KMS-11 (cell line): ENCODE data around the gene CRYAB.

Source experiments
- H2AFZ ChIP-seq: fragments of 200-600 bp; sonication (generic); 2 replicates; pipeline ENCODE4 v1.6.1; 2016; ENCODE audit warnings: antibody characterized with exemption, mixed run types, low read depth
- H3K27ac ChIP-seq: fragments of 200-600 bp; sonication (generic); 2 replicates; pipeline ENCODE4 v1.6.1; 2016; ENCODE audit warnings: mild to moderate bottlenecking, mixed run types
- H3K27me3 ChIP-seq: fragments of 200-600 bp; sonication (generic); 2 replicates; pipeline ENCODE4 v1.6.1; 2017; ENCODE audit warnings: mild to moderate bottlenecking, low read depth, mixed run types, moderate library complexity; ENCODE audit not compliant: insufficient read depth
- H3K36me3 ChIP-seq: fragments of 200-600 bp; sonication (generic); 2 replicates; pipeline ENCODE4 v1.6.1; 2017; ENCODE audit warnings: mild to moderate bottlenecking, mixed run types; ENCODE audit not compliant: insufficient read depth
- H3K4me1 ChIP-seq: fragments of 200-600 bp; sonication (generic); 2 replicates; pipeline ENCODE4 v1.6.1; 2016; ENCODE audit warnings: mild to moderate bottlenecking, low read depth, mixed run types; ENCODE audit not compliant: poor library complexity, severe bottlenecking
- H3K4me2 ChIP-seq: fragments of 200-600 bp; sonication (generic); 2 replicates; pipeline ENCODE4 v1.7.0; 2016; ENCODE audit warnings: mild to moderate bottlenecking, mixed run types
- H3K4me3 ChIP-seq: fragments of 200-600 bp; sonication (generic); IDR thresholded peaks from 2 replicates; pipeline ENCODE4 v1.6.1; 2017; ENCODE audit warnings: low read depth, low read length, mixed read lengths; ENCODE audit not compliant: insufficient read depth
- H3K79me2 ChIP-seq: fragments of 200-600 bp; sonication (generic); 2 replicates; pipeline ENCODE4 v1.6.1; 2016; ENCODE audit warnings: low read depth, mixed run types; ENCODE audit not compliant: insufficient read depth
- H3K9ac ChIP-seq: fragments of 200-600 bp; sonication (generic); 2 replicates; pipeline ENCODE4 v1.6.1; 2016; ENCODE audit warnings: mild to moderate bottlenecking, mixed run types
- H4K20me1 ChIP-seq: fragments of 200-600 bp; sonication (generic); 2 replicates; pipeline ENCODE4 v1.6.1; 2016; ENCODE audit warnings: mild to moderate bottlenecking, mixed run types; ENCODE audit not compliant: insufficient read depth
- TF ChIP-seq, protein P1 (sequence below): fragments of 200-600 bp; sonication (generic); conservative IDR thresholded peaks from 2 replicates; pipeline ENCODE4 v1.6.1; 2017; ENCODE audit warnings: low read depth, mild to moderate bottlenecking, antibody characterized with exemption, low read length, moderate library complexity, mixed read lengths

The CRYAB gene

GRCh38 chr11:111951565-111951964 is 40.0 kb upstream of the CRYAB start:
- H3K4me3 ChIP-seq = no peak overlapping the region
- H3K4me1 ChIP-seq = peaks cover 6% of the 10 kb centered on the region
- H4K20me1 ChIP-seq = no peaks in the 10 kb centered on the region
- no peak overlapping the region for H2AFZ ChIP-seq
- H3K9ac ChIP-seq = no peak overlapping the region
- no peak overlapping the region for H3K27ac ChIP-seq
- H3K36me3 ChIP-seq = no peaks in the 10 kb centered on the region
- no peaks in the 10 kb centered on the region for H3K79me2 ChIP-seq
- TF ChIP-seq, protein P1, sequence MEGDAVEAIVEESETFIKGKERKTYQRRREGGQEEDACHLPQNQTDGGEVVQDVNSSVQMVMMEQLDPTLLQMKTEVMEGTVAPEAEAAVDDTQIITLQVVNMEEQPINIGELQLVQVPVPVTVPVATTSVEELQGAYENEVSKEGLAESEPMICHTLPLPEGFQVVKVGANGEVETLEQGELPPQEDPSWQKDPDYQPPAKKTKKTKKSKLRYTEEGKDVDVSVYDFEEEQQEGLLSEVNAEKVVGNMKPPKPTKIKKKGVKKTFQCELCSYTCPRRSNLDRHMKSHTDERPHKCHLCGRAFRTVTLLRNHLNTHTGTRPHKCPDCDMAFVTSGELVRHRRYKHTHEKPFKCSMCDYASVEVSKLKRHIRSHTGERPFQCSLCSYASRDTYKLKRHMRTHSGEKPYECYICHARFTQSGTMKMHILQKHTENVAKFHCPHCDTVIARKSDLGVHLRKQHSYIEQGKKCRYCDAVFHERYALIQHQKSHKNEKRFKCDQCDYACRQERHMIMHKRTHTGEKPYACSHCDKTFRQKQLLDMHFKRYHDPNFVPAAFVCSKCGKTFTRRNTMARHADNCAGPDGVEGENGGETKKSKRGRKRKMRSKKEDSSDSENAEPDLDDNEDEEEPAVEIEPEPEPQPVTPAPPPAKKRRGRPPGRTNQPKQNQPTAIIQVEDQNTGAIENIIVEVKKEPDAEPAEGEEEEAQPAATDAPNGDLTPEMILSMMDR = no peak
- H3K4me2 ChIP-seq = no peak overlapping the region
- H3K27me3 ChIP-seq = no peaks in the 10 kb centered on the region

GRCh38 chr11:111949519-111950426 is 38.2 kb upstream of the CRYAB start:
- Histone ChIP-seq H3K4me1 (peaks cover 6% of the 10 kb centered on the region), H3K36me3 (no peaks in the 10 kb centered on the region), H2AFZ (no peak overlapping the region), H3K79me2 (no peaks in the 10 kb centered on the region), H4K20me1 (no peaks in the 10 kb centered on the region), H3K4me3 (no peak overlapping the region), H3K9ac (no peak overlapping the region), H3K27me3 (no peaks in the 10 kb centered on the region), H3K4me2 (no peak overlapping the region), H3K27ac (no peak overlapping the region)
- TF ChIP-seq, protein P1 = no peak

- TF ChIP-seq, protein P1 = no peak
- H3K27me3 ChIP-seq = no peaks in the 10 kb centered on the region
- no peaks in the 10 kb centered on the region for H4K20me1 ChIP-seq
- no peaks in the 10 kb centered on the region for H3K79me2 ChIP-seq
- no peak overlapping the region for H3K4me2 ChIP-seq
- H3K27ac ChIP-seq = no peak overlapping the region
- no peak overlapping the region for H3K4me3 ChIP-seq
- no peak overlapping the region for H3K9ac ChIP-seq
- H3K4me1 ChIP-seq = peaks cover 6% of the 10 kb centered on the region
- no peaks in the 10 kb centered on the region for H3K36me3 ChIP-seq
- no peak overlapping the region for H2AFZ ChIP-seq
Measured at GRCh38 chr11:111947143-111947542, 35.6 kb upstream of the CRYAB start.

GRCh38 chr11:111946499-111946898 is 34.9 kb upstream of the CRYAB start:
- Histone ChIP-seq H3K4me3 (no peak overlapping the region), H3K9ac (no peak overlapping the region), H3K79me2 (no peaks in the 10 kb centered on the region)

More at GRCh38 chr11:111946499-111946898, 34.9 kb upstream of the CRYAB start:
- Histone ChIP-seq H3K4me2 (no peak overlapping the region), H3K27me3 (no peaks in the 10 kb centered on the region), H3K27ac (no peak overlapping the region), H2AFZ (no peak overlapping the region), H3K4me1 (peaks cover 6% of the 10 kb centered on the region), H3K36me3 (no peaks in the 10 kb centered on the region), H4K20me1 (no peaks in the 10 kb centered on the region)
- TF ChIP-seq, protein P1 = no peak
